ENCODE measurements around the gene CPA5.

DNA sequence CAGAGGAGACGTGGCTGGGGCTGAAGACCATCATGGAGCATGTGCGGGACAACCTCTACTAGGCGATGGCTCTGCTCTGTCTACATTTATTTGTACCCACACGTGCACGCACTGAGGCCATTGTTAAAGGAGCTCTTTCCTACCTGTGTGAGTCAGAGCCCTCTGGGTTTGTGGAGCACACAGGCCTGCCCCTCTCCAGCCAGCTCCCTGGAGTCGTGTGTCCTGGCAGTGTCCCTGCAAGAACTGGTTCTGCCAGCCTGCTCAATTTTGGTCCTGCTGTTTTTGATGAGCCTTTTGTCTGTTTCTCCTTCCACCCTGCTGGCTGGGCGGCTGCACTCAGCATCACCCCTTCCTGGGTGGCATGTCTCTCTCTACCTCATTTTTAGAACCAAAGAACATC is 22.0 kb upstream of the CPA5 start:
- TF ChIP-seq, protein P1, sequence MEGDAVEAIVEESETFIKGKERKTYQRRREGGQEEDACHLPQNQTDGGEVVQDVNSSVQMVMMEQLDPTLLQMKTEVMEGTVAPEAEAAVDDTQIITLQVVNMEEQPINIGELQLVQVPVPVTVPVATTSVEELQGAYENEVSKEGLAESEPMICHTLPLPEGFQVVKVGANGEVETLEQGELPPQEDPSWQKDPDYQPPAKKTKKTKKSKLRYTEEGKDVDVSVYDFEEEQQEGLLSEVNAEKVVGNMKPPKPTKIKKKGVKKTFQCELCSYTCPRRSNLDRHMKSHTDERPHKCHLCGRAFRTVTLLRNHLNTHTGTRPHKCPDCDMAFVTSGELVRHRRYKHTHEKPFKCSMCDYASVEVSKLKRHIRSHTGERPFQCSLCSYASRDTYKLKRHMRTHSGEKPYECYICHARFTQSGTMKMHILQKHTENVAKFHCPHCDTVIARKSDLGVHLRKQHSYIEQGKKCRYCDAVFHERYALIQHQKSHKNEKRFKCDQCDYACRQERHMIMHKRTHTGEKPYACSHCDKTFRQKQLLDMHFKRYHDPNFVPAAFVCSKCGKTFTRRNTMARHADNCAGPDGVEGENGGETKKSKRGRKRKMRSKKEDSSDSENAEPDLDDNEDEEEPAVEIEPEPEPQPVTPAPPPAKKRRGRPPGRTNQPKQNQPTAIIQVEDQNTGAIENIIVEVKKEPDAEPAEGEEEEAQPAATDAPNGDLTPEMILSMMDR (IDR thresholded peaks at IDR 0.05), result no peak
- TF ChIP-seq POLR2A (IDR thresholded peaks at IDR 0.05), result no peak

Measured in testis (tissue), 2 donors.